HCT116 (cell line): ENCODE results near the gene ENTPD7. TPM values are rescaled to one million over a fixed set of nuclear protein-coding genes. Genes with fewer than 3 reads are reported as not detected.

ENCODE experiments used
- ATAC-seq: fragments of 200-7000 bp; cut with Tn5 transposase; 2 replicates; pipeline ENCODE4 v1.9.1; 2020; ENCODE audit warnings: mild to moderate bottlenecking, moderate library complexity
- BruUV-seq: library from RNA; stranded (reverse); fragments of 400-500 nt; replicated peaks from 2 replicates; lab custom pipeline; 2021; lab: Mats Ljungman, UMichigan
- CTCF ChIA-PET: fragments of 300-600 bp; sonication (Branson Sonifier 250); formaldehyde crosslinking; loops from one replicate; lab custom pipeline; 2021; ENCODE audit warnings: antibody characterized with exemption; lab: Charles Lee
- POLR2A ChIA-PET: fragments of 300-600, 350-600 bp; sonication (Branson Sonifier 250); formaldehyde crosslinking; loops from one replicate; lab custom pipeline; 2021; ENCODE audit warnings: antibody characterized with exemption; lab: Charles Lee
- RAD21 ChIA-PET, 2 experiments: fragments of 300-600 bp; sonication (Branson Sonifier 250); formaldehyde crosslinking; loops; one replicate each; lab custom pipeline; 2023; ENCODE audit warnings: low total read pairs in 2 of 2; ENCODE audit not compliant: uncharacterized antibody in 2 of 2, unreplicated experiment in 2 of 2, low non-redundant PET in 1 of 2; lab: Charles Lee
- DNase-seq: peaks from one replicate; pipeline ENCODE4 v3.0.0-alpha.2; 2010; ENCODE audit warnings: low read depth, low spot score
- H2AFZ ChIP-seq: fragments of 200-600 bp; shearing (Covaris generic), sonication (generic); 2 replicates; pipeline ENCODE4 v1.6.1; 2017; ENCODE audit warnings: low read depth, mixed run types, mixed read lengths, antibody characterized with exemption, low read length; ENCODE audit not compliant: poor library complexity, severe bottlenecking
- H3K27ac ChIP-seq: 2 replicates; pipeline ENCODE4 v1.5.1; 2012; ENCODE audit warnings: low read depth, low read length
- H3K27me3 ChIP-seq: fragments of 200-600 bp; sonication (generic); 2 replicates; pipeline ENCODE4 v1.6.1; 2016; ENCODE audit warnings: mixed run types, low read length, mixed read lengths; ENCODE audit not compliant: insufficient read depth
- H3K36me3 ChIP-seq, 2 experiments: fragments of 200-500 bp in 1 of 2; fragments of 200-600 bp in 1 of 2; sonication (Bioruptor generic) in 1 of 2; sonication (generic) in 1 of 2; 2 replicates each; pipeline versions ENCODE4 v1.5.1 to v1.6.1; 2014 to 2016; ENCODE audit warnings: low read length in 2 of 2, inconsistent platforms in 1 of 2, mixed read lengths in 1 of 2, mixed run types in 1 of 2; ENCODE audit not compliant: insufficient read depth in 2 of 2, control insufficient read depth in 1 of 2
- H3K4me1 ChIP-seq, 2 experiments: fragments of 200-600 bp in 1 of 2; sonication (generic) in 1 of 2; 2 replicates each; pipeline versions ENCODE4 v1.5.1 to v1.6.1; 2012 to 2017; ENCODE audit warnings: low read length in 2 of 2, inconsistent platforms in 1 of 2, mild to moderate bottlenecking in 1 of 2, mixed read lengths in 1 of 2, mixed run types in 1 of 2, moderate library complexity in 1 of 2; ENCODE audit not compliant: insufficient read depth in 2 of 2, control insufficient read depth in 1 of 2
- H3K4me2 ChIP-seq: fragments of 200-600 bp; sonication (generic); 2 replicates; pipeline ENCODE4 v1.6.1; 2017; ENCODE audit warnings: mixed run types, low read length, mixed read lengths
- H3K4me3 ChIP-seq, 2 experiments: fragments of 200-600 bp in 1 of 2; sonication (generic) in 1 of 2; replicated peaks in 1 of 2; 2 replicates each; pipeline ENCODE4 v1.5.1; 2011 to 2016; ENCODE audit warnings: low read length in 2 of 2, control low read depth in 1 of 2, low read depth in 1 of 2, mild to moderate bottlenecking in 1 of 2, mixed read lengths in 1 of 2, mixed run types in 1 of 2
- H3K79me2 ChIP-seq: fragments of 200-600 bp; sonication (generic); 2 replicates; pipeline ENCODE4 v1.6.1; 2017; ENCODE audit warnings: mild to moderate bottlenecking, mixed run types, low read length, moderate library complexity, mixed read lengths; ENCODE audit not compliant: insufficient read depth
- H3K9ac ChIP-seq: fragments of 200-600 bp; sonication (generic); 2 replicates; pipeline ENCODE4 v1.6.1; 2016; ENCODE audit warnings: low read length, mixed read lengths
- H3K9me2 ChIP-seq: fragments of 200-600 bp; sonication (generic), shearing (Covaris generic); 2 replicates; pipeline ENCODE4 v1.6.1; 2017; ENCODE audit warnings: mixed run types, mild to moderate bottlenecking, moderate library complexity; ENCODE audit not compliant: insufficient read depth
- H3K9me3 ChIP-seq, 2 experiments: fragments of 200-500 bp in 1 of 2; fragments of 200-600 bp in 1 of 2; sonication (Bioruptor generic) in 1 of 2; sonication (generic) in 1 of 2; 2 replicates each; pipeline ENCODE4 v1.6.1; 2014 to 2017; ENCODE audit warnings: low read length in 2 of 2, mixed read lengths in 2 of 2, inconsistent platforms in 1 of 2, low read depth in 1 of 2, mild to moderate bottlenecking in 1 of 2, mixed run types in 1 of 2, moderate library complexity in 1 of 2; ENCODE audit not compliant: control insufficient read depth in 1 of 2, insufficient read depth in 1 of 2
- H4K20me1 ChIP-seq: fragments of 200-600 bp; sonication (generic), shearing (Covaris generic); 2 replicates; pipeline ENCODE4 v1.6.1; 2017; ENCODE audit warnings: mixed run types, mild to moderate bottlenecking, moderate library complexity; ENCODE audit not compliant: insufficient read depth
- CBX3 ChIP-seq: IDR thresholded peaks from 2 replicates; pipeline ENCODE4 v1.6.1; 2012; ENCODE audit warnings: low read depth
- CEBPB ChIP-seq: IDR thresholded peaks from 2 replicates; pipeline ENCODE4 v1.6.1; 2012; ENCODE audit warnings: low read depth
- CTCF ChIP-seq, 3 experiments: fragments of 200-600 bp in 1 of 3; sonication (generic) in 1 of 3; IDR thresholded peaks in 2 of 3; conservative IDR thresholded peaks in 1 of 3; 2 replicates each; pipeline ENCODE4 v1.5.1; 2012 to 2017; ENCODE audit warnings: low read depth in 2 of 3, low read length in 2 of 3, antibody characterized with exemption in 1 of 3, borderline replicate concordance in 1 of 3, control low read depth in 1 of 3, mild to moderate bottlenecking in 1 of 3, mixed read lengths in 1 of 3, mixed run types in 1 of 3, moderate library complexity in 1 of 3; ENCODE audit not compliant: insufficient read depth in 1 of 3
- ELF1 ChIP-seq: IDR thresholded peaks from 2 replicates; pipeline ENCODE4 v1.6.1; 2012; ENCODE audit warnings: low read depth, borderline replicate concordance
- EZH2phosphoT487 ChIP-seq: fragments of 200-600 bp; IDR thresholded peaks from 2 replicates; pipeline ENCODE4 v1.6.1; 2018; ENCODE audit warnings: antibody characterized with exemption, borderline replicate concordance
- JUND ChIP-seq: IDR thresholded peaks from 2 replicates; pipeline ENCODE4 v1.6.1; 2012
- POLR2A ChIP-seq: IDR thresholded peaks from 2 replicates; pipeline ENCODE4 v1.7.0; 2011; ENCODE audit warnings: borderline replicate concordance; ENCODE audit not compliant: insufficient read depth, insufficient read length; ENCODE audit errors: extremely low read depth
- POLR2AphosphoS5 ChIP-seq: IDR thresholded peaks from 2 replicates; pipeline ENCODE4 v1.6.1; 2011; ENCODE audit warnings: mild to moderate bottlenecking, low read depth, low read length, moderate library complexity
- REST ChIP-seq: IDR thresholded peaks from 2 replicates; pipeline ENCODE4 v1.6.1; 2012; ENCODE audit warnings: low read depth
- SP1 ChIP-seq: IDR thresholded peaks from 2 replicates; pipeline ENCODE4 v1.6.1; 2012; ENCODE audit warnings: low read depth
- SRF ChIP-seq: IDR thresholded peaks from 2 replicates; pipeline ENCODE4 v1.6.1; 2012; ENCODE audit warnings: low read depth
- YY1 ChIP-seq: IDR thresholded peaks from 2 replicates; pipeline ENCODE4 v1.6.1; 2011; ENCODE audit warnings: low read length, low read depth, moderate library complexity, mild to moderate bottlenecking; ENCODE audit not compliant: insufficient replicate concordance; ENCODE audit errors: extremely low read depth
- ZFX ChIP-seq: fragments of 450-650 bp; IDR thresholded peaks from 2 replicates; pipeline ENCODE4 v1.6.1; 2017
- ZNF274 ChIP-seq: fragments of 200-500 bp; sonication (Bioruptor generic); IDR thresholded peaks from 2 replicates; pipeline ENCODE4 v1.6.1; 2014; ENCODE audit warnings: mild to moderate bottlenecking, low read depth, low read length, inconsistent platforms
- intact Hi-C: fragments of 100-400 bp; cut with micrococcal nuclease; formaldehyde crosslinking; loops from 2 replicates; pipeline ENCODE4 v1.10.0; 2022
- total RNA-seq: library from RNA; stranded (reverse); gene quantifications from one replicate; pipeline ENCODE4 v1.2.1, GENCODE V29; 2021; ENCODE audit not compliant: unreplicated experiment

Gene ENTPD7
- total RNA-seq, 1 experiment from 2014 or later: 12.3 TPM

GRCh38 chr10:99700649-99701048 is 41.3 kb downstream of the ENTPD7 start:
- Histone ChIP-seq H3K27me3 (no peaks in the 10 kb centered on the region), H3K4me3 (no peak overlapping the region), H3K36me3 (peaks cover 43% of the 10 kb centered on the region in 2 experiments), H3K9me3 (no peaks in the 10 kb centered on the region), H3K4me1 (no peaks in the 10 kb centered on the region), H4K20me1 (no peaks in the 10 kb centered on the region), H3K9me2 (no peaks in the 10 kb centered on the region), H3K9ac (no peak overlapping the region), H3K4me2 (no peak overlapping the region), H3K79me2 (no peaks in the 10 kb centered on the region), H2AFZ (no peak overlapping the region), H3K27ac (no peak overlapping the region)
- ATAC-seq: no peak
- POLR2A ChIA-PET: no interaction called here
- DNase-seq: no peak
- intact Hi-C loops: no loop called here
- CTCF ChIA-PET: no interaction called here
- no TSS peak for BruUV-seq
- TF ChIP-seq CBX3: no peak
- no peak for TF ChIP-seq JUND
- no peak for TF ChIP-seq ELF1
- no peak for TF ChIP-seq EZH2phosphoT487
- no peak for TF ChIP-seq CEBPB
- TF ChIP-seq CTCF (IDR thresholded peaks at IDR 0.05 in 2 of 3, conservative IDR thresholded peaks at IDR 0.05 in 1 of 3; ENCODE audit: borderline replicate concordance in 1 of 3, insufficient read depth in 1 of 3, low read depth in 2 of 3, low read length in 2 of 3): no peak
- TF ChIP-seq POLR2AphosphoS5: no peak
- TF ChIP-seq ZFX: no peak
- RAD21 ChIA-PET: no interaction called here

DNA sequence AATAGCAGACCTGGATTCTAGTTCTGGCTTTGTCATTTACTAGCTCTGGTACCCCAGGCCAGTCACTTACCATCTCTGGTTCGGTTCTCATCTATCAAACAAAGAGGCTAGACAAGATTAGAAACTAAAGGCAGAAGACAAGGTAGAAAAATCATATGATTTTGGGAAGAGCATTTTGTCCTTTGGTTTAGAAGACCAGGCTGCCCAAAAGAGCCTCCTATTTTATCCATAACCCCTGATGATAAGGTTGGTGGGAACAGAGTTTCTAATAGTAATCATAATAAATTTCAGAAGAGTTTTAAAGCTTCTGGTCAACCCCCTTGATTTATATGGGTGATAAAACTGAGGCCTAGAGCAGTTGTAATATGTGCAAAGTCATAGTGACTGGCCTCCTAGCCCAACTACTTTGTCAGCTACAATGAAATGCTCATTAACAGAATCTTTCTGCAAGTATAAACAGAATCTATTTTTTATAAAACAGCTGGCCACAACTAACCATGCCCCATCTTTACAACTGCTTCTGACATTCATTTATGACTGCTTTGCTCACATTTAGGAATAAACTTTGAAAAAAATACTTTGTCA is 49.2 kb downstream of the ENTPD7 start:
- Histone ChIP-seq H3K79me2 (no peaks in the 10 kb centered on the region), H2AFZ (no peak overlapping the region), H3K9me3 (no peaks in the 10 kb centered on the region), H3K4me2 (no peak overlapping the region), H3K27me3 (no peaks in the 10 kb centered on the region), H3K4me3 (no peak overlapping the region), H3K36me3 (peaks cover 22 to 29% of the 10 kb centered on the region in 2 experiments; a peak in 3 of 4 replicates), H3K27ac (no peak overlapping the region), H4K20me1 (no peaks in the 10 kb centered on the region), H3K9ac (no peak overlapping the region), H3K9me2 (no peaks in the 10 kb centered on the region), H3K4me1 (no peaks in the 10 kb centered on the region)
- no peak for TF ChIP-seq YY1
- no peak for TF ChIP-seq ZFX
- no peak for TF ChIP-seq SP1
- no peak for TF ChIP-seq REST
- no peak for TF ChIP-seq SRF
- no peak for TF ChIP-seq POLR2A
- TF ChIP-seq ZNF274: no peak
- BruUV-seq: no TSS peak
- POLR2A ChIA-PET: no interaction called here
- CTCF ChIA-PET: interaction anchor here (1.1 kb wide), 1 partner anchor 224 kb away, joined by 3 read pairs; no protein-coding TSS in a partner anchor
- no peak for DNase-seq
- RAD21 ChIA-PET: no interaction called here
- no peak for ATAC-seq
- intact Hi-C loops: loop anchor here (5.0 kb wide), 1 partner anchor 221 kb away; no protein-coding TSS in a partner anchor
